HepG2 (cell line): Measurements from ENCODE around the gene PKD1L1. TPM values are rescaled to one million over a fixed set of nuclear protein-coding genes. Genes with fewer than 3 reads are reported as not detected.

Source experiments
- ATAD3A ChIP-seq: sonication (generic); formaldehyde crosslinking; IDR thresholded peaks from 2 replicates; pipeline ENCODE4 v1.4.0; 2020; ENCODE audit warnings: missing genetic modification reagents
- CBX2 ChIP-seq, 2 experiments: fragments of 200-600 bp in 1 of 2; sonication (generic); formaldehyde crosslinking in 1 of 2; IDR thresholded peaks; 2 replicates each; pipeline versions ENCODE4 v1.7.0 to v1.8.1; 2018 to 2022; ENCODE audit warnings: low read depth in 2 of 2, low read length in 1 of 2, mild to moderate bottlenecking in 1 of 2, missing genetic modification reagents in 1 of 2
- HNRNPL ChIP-seq: fragments of 200-400 bp; formaldehyde crosslinking; IDR thresholded peaks from 2 replicates; pipeline ENCODE4 v1.6.1; 2017; ENCODE audit warnings: mild to moderate bottlenecking, low read depth, low read length
- KDM4B ChIP-seq: sonication (generic); formaldehyde crosslinking; IDR thresholded peaks from 2 replicates; pipeline ENCODE4 v1.4.0; 2020; ENCODE audit warnings: missing genetic modification reagents
- MTA1 ChIP-seq: sonication (generic); formaldehyde crosslinking; IDR thresholded peaks from 2 replicates; pipeline ENCODE4 v1.4.0; 2020; ENCODE audit warnings: missing genetic modification reagents, mild to moderate bottlenecking, borderline replicate concordance
- RBM22 ChIP-seq: fragments of 200-400 bp; formaldehyde crosslinking; optimal IDR thresholded peaks from 2 replicates; pipeline ENCODE3; 2017; ENCODE audit warnings: mild to moderate bottlenecking, low read length, moderate library complexity
- TARDBP ChIP-seq: sonication (generic); formaldehyde crosslinking; IDR thresholded peaks from 2 replicates; pipeline ENCODE4 v1.8.0; 2022; ENCODE audit warnings: mild to moderate bottlenecking, missing genetic modification reagents
- ZBTB20 ChIP-seq: sonication (generic); formaldehyde crosslinking; IDR thresholded peaks from 2 replicates; pipeline ENCODE4 v1.8.1; 2023; ENCODE audit warnings: missing genetic modification reagents, low read depth, mild to moderate bottlenecking, borderline replicate concordance
- ZMAT3 ChIP-seq: sonication (generic); formaldehyde crosslinking; conservative IDR thresholded peaks from 2 replicates; pipeline ENCODE4 v1.7.0; 2021; ENCODE audit warnings: missing genetic modification reagents
- ZNF367 ChIP-seq: sonication (generic); formaldehyde crosslinking; IDR thresholded peaks from 2 replicates; pipeline ENCODE4 v1.4.0; 2020; ENCODE audit warnings: missing genetic modification reagents, borderline replicate concordance
- ZNF484 ChIP-seq: sonication (generic); formaldehyde crosslinking; IDR thresholded peaks from 2 replicates; pipeline ENCODE4 v1.5.1; 2020; ENCODE audit warnings: mild to moderate bottlenecking, low read depth, missing genetic modification reagents, borderline replicate concordance
- ZSCAN9 ChIP-seq: IDR thresholded peaks from 2 replicates; pipeline ENCODE4 v1.6.1; 2016; ENCODE audit warnings: borderline replicate concordance
- polyA plus RNA-seq, 8 experiments: library from polyadenylated mRNA; depleted of rRNA in 3 of 8; stranded (reverse) in 7 of 8; unstranded in 1 of 8; fragments of >200 nt; fragmentation: Illumina TruSeq in 4 of 8; extraction: Trizol in 4 of 8; gene quantifications; 2 replicates each; pipeline versions ENCODE4 v1.2.1 to v1.2.3, GENCODE V29; 2011 to 2016; ENCODE audit warnings: low read depth in 4 of 8, missing spikeins in 1 of 8, mixed read lengths in 1 of 8; ENCODE audit not compliant: insufficient read depth in 1 of 8
- total RNA-seq, 5 experiments: library from RNA; depleted of rRNA; stranded (reverse); fragments of >200 nt; fragmentation: Illumina TruSeq; extraction: Trizol; gene quantifications; 2 replicates each; pipeline ENCODE4 v1.2.3, GENCODE V29; 2016; ENCODE audit warnings: low read depth in 1 of 5
- TF ChIP-seq, protein P1 (sequence below): sonication (generic); formaldehyde crosslinking; IDR thresholded peaks from 2 replicates; pipeline ENCODE4 v1.5.1; 2020; ENCODE audit warnings: mild to moderate bottlenecking, missing genetic modification reagents, borderline replicate concordance
- TF ChIP-seq, protein P2 (sequence below): sonication (generic); formaldehyde crosslinking; IDR thresholded peaks from 2 replicates; pipeline ENCODE4 v1.5.1; 2020; ENCODE audit warnings: mild to moderate bottlenecking, missing genetic modification reagents
- TF ChIP-seq, protein P3 (sequence below): sonication (generic); formaldehyde crosslinking; IDR thresholded peaks from 2 replicates; pipeline ENCODE4 v1.4.0; 2020; ENCODE audit warnings: missing genetic modification reagents, mild to moderate bottlenecking, borderline replicate concordance
- TF ChIP-seq, protein P4 (sequence below): sonication (generic); formaldehyde crosslinking; IDR thresholded peaks from 2 replicates; pipeline ENCODE4 v1.5.1; 2020; ENCODE audit warnings: missing genetic modification reagents, mild to moderate bottlenecking, borderline replicate concordance
- TF ChIP-seq, protein P5 (sequence below): sonication (generic); formaldehyde crosslinking; IDR thresholded peaks from 2 replicates; pipeline ENCODE4 v1.8.0; 2022; ENCODE audit warnings: mild to moderate bottlenecking, missing genetic modification reagents, moderate library complexity

Gene PKD1L1
- total and polyA plus RNA-seq, 2 of the 13 experiments (the other 11 are each of a cell fraction or from before 2014, with no cell fraction given): 0.01 TPM; not detected in 1

DNA sequence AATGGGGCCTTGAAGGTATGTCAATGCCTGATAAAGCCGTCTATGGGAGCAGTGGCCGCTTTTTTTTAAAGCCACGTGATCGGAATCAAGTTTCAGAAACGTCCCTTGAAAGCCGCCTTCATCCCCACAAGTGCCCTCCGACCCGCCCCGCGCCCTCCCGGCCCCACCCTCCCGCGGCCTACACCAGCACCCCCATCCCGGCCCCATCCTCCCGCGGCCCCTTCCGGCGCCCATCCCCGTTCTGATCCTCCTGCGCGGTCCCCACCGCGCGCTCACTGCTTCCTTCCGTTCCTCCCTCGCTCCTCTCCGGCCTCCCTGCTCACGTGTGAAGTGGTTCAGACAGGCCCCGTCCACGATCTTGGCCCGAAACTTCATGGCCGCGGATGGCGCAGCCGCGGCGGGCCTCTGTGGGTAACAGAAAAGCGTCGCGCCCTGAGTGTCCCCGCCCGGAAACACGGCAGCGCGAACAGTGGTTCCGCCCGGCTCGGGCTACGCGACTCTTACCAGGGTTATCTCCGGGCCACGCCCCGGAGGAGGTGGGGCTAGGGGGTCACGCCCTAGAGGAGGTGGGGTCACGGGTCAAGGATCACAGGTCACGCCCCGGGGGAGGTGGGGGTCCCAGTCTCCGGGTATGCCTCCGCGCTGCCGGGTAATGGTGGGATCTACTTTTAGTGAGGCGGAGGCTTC is 31.0 kb upstream of the PKD1L1 start, which contains the start of gene HUS1 (continued):
- TF ChIP-seq, protein P1, sequence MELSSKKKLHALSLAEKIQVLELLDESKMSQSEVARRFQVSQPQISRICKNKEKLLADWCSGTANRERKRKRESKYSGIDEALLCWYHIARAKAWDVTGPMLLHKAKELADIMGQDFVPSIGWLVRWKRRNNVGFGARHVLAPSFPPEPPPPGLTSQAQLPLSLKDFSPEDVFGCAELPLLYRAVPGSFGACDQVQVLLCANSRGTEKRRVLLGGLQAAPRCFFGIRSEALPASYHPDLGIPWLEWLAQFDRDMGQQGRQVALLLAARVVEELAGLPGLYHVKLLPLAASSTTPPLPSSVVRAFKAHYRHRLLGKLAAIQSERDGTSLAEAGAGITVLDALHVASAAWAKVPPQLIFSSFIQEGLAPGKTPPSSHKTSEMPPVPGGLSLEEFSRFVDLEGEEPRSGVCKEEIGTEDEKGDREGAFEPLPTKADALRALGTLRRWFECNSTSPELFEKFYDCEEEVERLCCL (CRISPR knock-in tag): no peak
- TF ChIP-seq, protein P2, sequence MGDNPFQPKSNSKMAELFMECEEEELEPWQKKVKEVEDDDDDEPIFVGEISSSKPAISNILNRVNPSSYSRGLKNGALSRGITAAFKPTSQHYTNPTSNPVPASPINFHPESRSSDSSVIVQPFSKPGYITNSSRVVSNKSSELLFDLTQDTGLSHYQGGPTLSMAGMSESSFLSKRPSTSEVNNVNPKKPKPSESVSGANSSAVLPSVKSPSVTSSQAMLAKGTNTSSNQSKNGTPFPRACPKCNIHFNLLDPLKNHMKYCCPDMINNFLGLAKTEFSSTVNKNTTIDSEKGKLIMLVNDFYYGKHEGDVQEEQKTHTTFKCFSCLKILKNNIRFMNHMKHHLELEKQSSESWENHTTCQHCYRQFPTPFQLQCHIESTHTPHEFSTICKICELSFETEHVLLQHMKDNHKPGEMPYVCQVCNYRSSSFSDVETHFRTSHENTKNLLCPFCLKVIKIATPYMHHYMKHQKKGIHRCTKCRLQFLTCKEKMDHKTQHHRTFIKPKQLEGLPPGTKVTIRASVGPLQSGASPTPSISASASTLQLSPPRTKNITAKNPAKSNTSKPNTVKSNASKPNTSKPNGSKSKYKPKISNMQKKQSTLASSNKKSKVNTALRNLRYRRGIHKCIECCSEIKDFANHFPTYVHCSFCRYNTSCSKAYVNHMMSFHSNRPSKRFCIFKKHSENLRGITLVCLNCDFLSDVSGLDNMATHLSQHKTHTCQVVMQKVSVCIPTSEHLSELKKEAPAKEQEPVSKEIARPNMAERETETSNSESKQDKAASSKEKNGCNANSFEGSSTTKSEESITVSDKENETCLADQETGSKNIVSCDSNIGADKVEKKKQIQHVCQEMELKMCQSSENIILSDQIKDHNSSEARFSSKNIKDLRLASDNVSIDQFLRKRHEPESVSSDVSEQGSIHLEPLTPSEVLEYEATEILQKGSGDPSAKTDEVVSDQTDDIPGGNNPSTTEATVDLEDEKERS (CRISPR knock-in tag): no peak; the same call in 1 of the 2 replicates
- TF ChIP-seq ZNF484 (no peak), ZNF367 (CRISPR knock-in tag) (no peak), KDM4B (CRISPR knock-in tag) (peak; percentile 88), ATAD3A (no peak), ZBTB20 (peak; percentile 77; the same call in 1 of the 2 replicates), CBX2 (IDR thresholded peaks at IDR 0.05; ENCODE audit: low read depth, low read length) (peak; percentile 45; the same call in 1 of the 2 replicates), CBX2 (CRISPR knock-in tag; IDR thresholded peaks at IDR 0.05; ENCODE audit: low read depth) (no peak), ZMAT3 (CRISPR knock-in tag) (peak; percentile 78), HNRNPL (peak; percentile 76; the same call in 1 of the 2 replicates), MTA1 (CRISPR knock-in tag) (peak; percentile 84; the same call in 1 of the 2 replicates), TARDBP (CRISPR knock-in tag) (peak; percentile 93), RBM22 (no peak), ZSCAN9 (CRISPR knock-in tag) (peak; percentile 44; the same call in 1 of the 2 replicates)
- TF ChIP-seq, protein P3, sequence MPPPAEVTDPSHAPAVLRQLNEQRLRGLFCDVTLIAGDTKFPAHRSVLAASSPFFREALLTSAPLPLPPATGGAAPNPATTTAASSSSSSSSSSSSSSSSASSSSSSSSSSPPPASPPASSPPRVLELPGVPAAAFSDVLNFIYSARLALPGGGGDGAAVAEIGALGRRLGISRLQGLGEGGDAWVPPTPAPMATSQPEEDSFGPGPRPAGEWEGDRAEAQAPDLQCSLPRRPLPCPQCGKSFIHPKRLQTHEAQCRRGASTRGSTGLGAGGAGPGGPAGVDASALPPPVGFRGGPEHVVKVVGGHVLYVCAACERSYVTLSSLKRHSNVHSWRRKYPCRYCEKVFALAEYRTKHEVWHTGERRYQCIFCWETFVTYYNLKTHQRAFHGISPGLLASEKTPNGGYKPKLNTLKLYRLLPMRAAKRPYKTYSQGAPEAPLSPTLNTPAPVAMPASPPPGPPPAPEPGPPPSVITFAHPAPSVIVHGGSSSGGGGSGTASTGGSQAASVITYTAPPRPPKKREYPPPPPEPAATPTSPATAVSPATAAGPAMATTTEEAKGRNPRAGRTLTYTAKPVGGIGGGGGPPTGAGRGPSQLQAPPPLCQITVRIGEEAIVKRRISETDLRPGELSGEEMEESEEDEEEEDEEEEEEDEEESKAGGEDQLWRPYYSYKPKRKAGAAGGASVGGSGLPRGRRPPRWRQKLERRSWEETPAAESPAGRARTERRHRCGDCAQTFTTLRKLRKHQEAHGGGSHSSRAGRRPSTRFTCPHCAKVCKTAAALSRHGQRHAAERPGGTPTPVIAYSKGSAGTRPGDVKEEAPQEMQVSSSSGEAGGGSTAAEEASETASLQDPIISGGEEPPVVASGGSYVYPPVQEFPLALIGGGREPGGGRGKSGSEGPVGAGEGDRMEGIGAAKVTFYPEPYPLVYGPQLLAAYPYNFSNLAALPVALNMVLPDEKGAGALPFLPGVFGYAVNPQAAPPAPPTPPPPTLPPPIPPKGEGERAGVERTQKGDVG (CRISPR knock-in tag): no peak
- TF ChIP-seq, protein P4, sequence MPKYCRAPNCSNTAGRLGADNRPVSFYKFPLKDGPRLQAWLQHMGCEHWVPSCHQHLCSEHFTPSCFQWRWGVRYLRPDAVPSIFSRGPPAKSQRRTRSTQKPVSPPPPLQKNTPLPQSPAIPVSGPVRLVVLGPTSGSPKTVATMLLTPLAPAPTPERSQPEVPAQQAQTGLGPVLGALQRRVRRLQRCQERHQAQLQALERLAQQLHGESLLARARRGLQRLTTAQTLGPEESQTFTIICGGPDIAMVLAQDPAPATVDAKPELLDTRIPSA (CRISPR knock-in tag): no peak
- TF ChIP-seq, protein P5, sequence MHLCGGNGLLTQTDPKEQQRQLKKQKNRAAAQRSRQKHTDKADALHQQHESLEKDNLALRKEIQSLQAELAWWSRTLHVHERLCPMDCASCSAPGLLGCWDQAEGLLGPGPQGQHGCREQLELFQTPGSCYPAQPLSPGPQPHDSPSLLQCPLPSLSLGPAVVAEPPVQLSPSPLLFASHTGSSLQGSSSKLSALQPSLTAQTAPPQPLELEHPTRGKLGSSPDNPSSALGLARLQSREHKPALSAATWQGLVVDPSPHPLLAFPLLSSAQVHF: no peak
